ENCODE measurements around the gene GABBR2. TPM values are rescaled to one million over a fixed set of nuclear protein-coding genes. Genes with fewer than 3 reads are reported as not detected.
"Not testable (repeated sequence)": the region's sequence is repeated elsewhere in the genome, so short reads cannot be mapped to it uniquely, and the experiment has no call there.

The GABBR2 gene
- polyA plus RNA-seq, 6 donors from 2014 or later: not detected

DNA sequence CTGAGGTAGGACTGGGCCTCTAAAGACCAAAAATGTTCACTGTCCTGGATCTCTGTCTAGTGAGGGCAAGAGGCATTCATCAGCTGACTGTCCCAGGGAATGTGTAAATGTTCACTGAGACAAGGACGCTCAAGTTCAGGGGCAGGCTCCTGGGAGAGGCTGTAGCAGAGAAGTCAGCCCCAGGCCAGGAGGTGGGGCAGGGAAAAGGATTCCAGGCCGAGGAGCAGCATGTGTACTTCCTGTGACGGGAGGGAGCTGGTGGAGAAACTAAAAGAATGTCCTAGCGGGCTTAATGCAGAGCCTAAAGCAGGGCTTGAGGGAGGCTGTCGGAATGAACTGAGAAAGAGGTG, 205.8 kb downstream of the GABBR2 start:
- Mint-ChIP-seq H3K9me3 (peaks cover 0 to 4% (median under 1%) of the 10 kb centered on the region in 7 donors), H3K4me3 (no peak overlapping the region), H3K27me3 (peaks cover 22 to 45% (median 44%) of the 10 kb centered on the region in 3 donors), H3K4me1 (no peaks in the 10 kb centered on the region), H3K36me3 (no peaks in the 10 kb centered on the region), H3K27ac (no peak overlapping the region)
- DNase-seq (no peak), ATAC-seq (ENCODE audit: low read depth in 2 of 2) (no peak)

GRCh38 chr9:98502311-98502975, 206.3 kb downstream of the GABBR2 start:
- H3K36me3 Mint-ChIP-seq: no peaks in the 10 kb centered on the region
- peaks cover 0 to 4% (median 0%) of the 10 kb centered on the region in 7 donors for H3K9me3 Mint-ChIP-seq
- no peak for DNase-seq
- no peak overlapping the region for H3K27ac Mint-ChIP-seq
- H3K4me1 Mint-ChIP-seq: no peaks in the 10 kb centered on the region
- ATAC-seq (ENCODE audit: low read depth in 2 of 2): no peak
- H3K27me3 Mint-ChIP-seq: peaks cover 25 to 40% (median 38%) of the 10 kb centered on the region in 3 donors
- H3K4me3 Mint-ChIP-seq: no peak overlapping the region

DNA sequence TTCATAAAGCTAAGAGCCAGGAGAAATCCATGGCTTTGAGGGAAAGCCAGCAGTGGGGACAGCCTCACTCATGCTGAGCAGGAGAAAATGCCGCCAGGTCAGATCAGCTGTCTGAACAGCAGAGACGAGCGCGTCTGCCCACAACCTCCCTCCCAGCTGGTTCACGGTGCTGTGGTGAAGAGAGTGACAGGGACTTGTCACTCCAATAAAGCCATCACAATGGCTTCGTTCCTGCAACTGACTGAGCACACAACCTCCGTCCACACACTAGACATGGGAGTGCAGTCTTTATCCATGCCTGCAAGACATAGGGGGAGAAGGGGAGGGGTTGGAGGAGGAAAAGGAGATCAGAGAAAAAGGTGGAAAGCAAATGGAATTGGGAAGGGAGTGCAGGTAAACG, 206.9 kb downstream of the GABBR2 start:
- no peak for DNase-seq
- H3K36me3 Mint-ChIP-seq: no peaks in the 10 kb centered on the region
- no peak overlapping the region for H3K27ac Mint-ChIP-seq
- H3K4me3 Mint-ChIP-seq: no peak overlapping the region
- ATAC-seq (ENCODE audit: low read depth in 2 of 2): no peak
- H3K4me1 Mint-ChIP-seq: no peaks in the 10 kb centered on the region
- H3K9me3 Mint-ChIP-seq: peaks cover 0 to 2% (median 0%) of the 10 kb centered on the region in 7 donors
- peaks cover 19 to 37% (median 32%) of the 10 kb centered on the region in 3 donors for H3K27me3 Mint-ChIP-seq

GRCh38 chr9:98501259-98501658, 207.5 kb downstream of the GABBR2 start:
- not testable (repeated sequence) for H3K27ac Mint-ChIP-seq; H3K4me3 Mint-ChIP-seq; H3K4me1 Mint-ChIP-seq; DNase-seq; H3K36me3 Mint-ChIP-seq; ATAC-seq (ENCODE audit: low read depth in 2 of 2); H3K9me3 Mint-ChIP-seq
- H3K27me3 Mint-ChIP-seq: peaks cover 17 to 42% (median 31%) of the 10 kb centered on the region in 3 donors

GRCh38 chr9:98500337-98500919, 208.3 kb downstream of the GABBR2 start:
- Mint-ChIP-seq H3K27me3 (peaks cover 17 to 43% (median 28%) of the 10 kb centered on the region in 3 donors), H3K36me3 (no peaks in the 10 kb centered on the region), H3K4me3 (no peak overlapping the region), H3K4me1 (no peaks in the 10 kb centered on the region), H3K9me3 (peaks cover 0 to 2% (median 0%) of the 10 kb centered on the region in 7 donors), H3K27ac (no peak overlapping the region)
- ATAC-seq (ENCODE audit: low read depth in 2 of 2) (no peak), DNase-seq (no peak)

GRCh38 chr9:98495530-98495929, 213.2 kb downstream of the GABBR2 start:
- ATAC-seq (ENCODE audit: low read depth in 2 of 2) (no peak), DNase-seq (no peak)
- Mint-ChIP-seq H3K27me3 (peaks cover 30 to 45% (median 32%) of the 10 kb centered on the region in 3 donors), H3K36me3 (no peaks in the 10 kb centered on the region), H3K9me3 (peaks cover 0 to 6% (median 0%) of the 10 kb centered on the region in 7 donors), H3K27ac (no peak overlapping the region), H3K4me1 (no peaks in the 10 kb centered on the region), H3K4me3 (no peak overlapping the region)

DNA sequence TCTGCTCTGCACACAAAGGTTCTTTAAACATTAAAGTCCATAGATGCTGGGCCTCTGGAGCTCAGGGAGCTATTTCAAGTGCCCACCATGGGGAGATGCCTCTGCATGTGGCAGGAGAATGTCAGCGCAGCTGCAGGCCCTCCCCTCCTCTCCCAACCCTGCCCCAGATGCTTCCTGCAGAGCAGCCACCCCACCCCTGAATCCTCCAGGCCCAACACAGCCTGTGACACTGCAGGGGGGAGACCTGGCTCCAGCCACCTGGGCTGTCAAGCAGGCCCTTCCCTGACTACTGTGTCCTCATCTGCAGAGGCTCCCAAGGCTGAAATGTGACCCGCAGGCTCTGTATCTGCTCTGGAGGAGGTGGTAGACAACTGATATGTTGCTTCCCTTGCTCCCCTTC, 213.9 kb downstream of the GABBR2 start:
- peaks cover 23 to 39% (median 32%) of the 10 kb centered on the region in 3 donors for H3K27me3 Mint-ChIP-seq
- no peaks in the 10 kb centered on the region for H3K36me3 Mint-ChIP-seq
- no peak overlapping the region for H3K27ac Mint-ChIP-seq
- ATAC-seq (ENCODE audit: low read depth in 2 of 2) (no peak), DNase-seq (no peak)
- no peak overlapping the region for H3K4me3 Mint-ChIP-seq
- peaks cover 0 to 6% (median 0%) of the 10 kb centered on the region in 7 donors for H3K9me3 Mint-ChIP-seq
- H3K4me1 Mint-ChIP-seq: no peaks in the 10 kb centered on the region

GRCh38 chr9:98491828-98492227, 216.9 kb downstream of the GABBR2 start:
- H3K27ac Mint-ChIP-seq: no peak overlapping the region
- H3K4me1 Mint-ChIP-seq: no peaks in the 10 kb centered on the region
- no peak for DNase-seq
- peaks cover 20 to 24% (median 22%) of the 10 kb centered on the region in 3 donors for H3K27me3 Mint-ChIP-seq
- H3K4me3 Mint-ChIP-seq: no peak overlapping the region
- H3K9me3 Mint-ChIP-seq: peaks cover 0 to 6% (median 0%) of the 10 kb centered on the region in 7 donors
- ATAC-seq (ENCODE audit: low read depth in 2 of 2): no peak
- H3K36me3 Mint-ChIP-seq: no peaks in the 10 kb centered on the region

DNA sequence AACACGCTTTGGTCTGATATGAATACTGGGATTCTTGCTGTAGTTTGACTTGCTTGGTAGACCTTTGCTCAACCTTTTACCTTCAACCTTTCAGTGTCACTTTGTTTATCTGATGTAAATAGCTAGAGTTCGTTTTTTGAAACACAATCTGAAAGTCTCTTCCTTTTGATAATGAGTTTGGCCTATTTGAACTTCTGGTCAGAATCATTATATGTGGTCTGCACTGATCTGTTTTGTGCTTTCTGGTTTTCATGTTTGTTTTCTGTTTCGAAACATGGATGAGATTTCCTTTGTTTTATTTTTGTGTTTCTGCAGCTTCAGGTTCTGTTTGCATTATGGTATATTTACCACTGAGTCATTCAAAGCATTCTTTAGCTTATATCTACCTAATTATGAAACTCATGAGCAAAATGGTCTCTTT, 217.5 kb downstream of the GABBR2 start:
- Mint-ChIP-seq H3K27ac (no peak overlapping the region), H3K4me3 (no peak overlapping the region), H3K9me3 (peaks cover 0 to 6% (median 0%) of the 10 kb centered on the region in 7 donors), H3K27me3 (peaks cover 20 to 22% (median 21%) of the 10 kb centered on the region in 3 donors), H3K4me1 (no peaks in the 10 kb centered on the region), H3K36me3 (no peaks in the 10 kb centered on the region)
- no peak for DNase-seq
- ATAC-seq (ENCODE audit: low read depth in 2 of 2): no peak

- H3K27me3 Mint-ChIP-seq: peaks cover 12 to 31% (median 30%) of the 10 kb centered on the region in 3 donors
- ATAC-seq (ENCODE audit: low read depth in 2 of 2): no peak
- H3K4me3 Mint-ChIP-seq: no peak overlapping the region
- DNase-seq: no peak
- H3K9me3 Mint-ChIP-seq: peaks cover 0 to 6% (median 0%) of the 10 kb centered on the region in 7 donors
- H3K36me3 Mint-ChIP-seq: no peaks in the 10 kb centered on the region
- H3K27ac Mint-ChIP-seq: no peak overlapping the region
- no peaks in the 10 kb centered on the region for H3K4me1 Mint-ChIP-seq
These were observed 220.0 kb downstream of the GABBR2 start for GRCh38 chr9:98488571-98489312.

DNA sequence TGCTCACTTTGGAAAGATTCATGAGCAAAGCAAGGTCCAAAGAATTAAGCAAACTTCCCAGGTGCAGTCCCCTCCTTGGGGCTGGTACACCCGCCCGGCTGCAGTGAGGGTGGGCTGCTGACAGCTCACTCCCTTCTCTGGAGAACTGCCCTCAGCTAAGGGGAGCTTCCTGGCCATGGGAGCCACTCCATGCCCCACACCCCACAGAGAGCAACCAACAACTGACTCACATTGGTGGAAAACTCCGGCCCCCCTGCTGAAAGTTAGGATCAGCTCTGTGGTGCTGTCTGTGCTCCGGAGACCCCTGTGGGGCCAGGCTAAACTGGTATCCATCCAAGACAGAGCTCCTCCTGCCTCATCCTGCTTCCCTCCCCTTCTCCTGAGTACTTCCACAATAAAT, 223.0 kb downstream of the GABBR2 start:
- H3K4me3 Mint-ChIP-seq: no peak overlapping the region

DNA sequence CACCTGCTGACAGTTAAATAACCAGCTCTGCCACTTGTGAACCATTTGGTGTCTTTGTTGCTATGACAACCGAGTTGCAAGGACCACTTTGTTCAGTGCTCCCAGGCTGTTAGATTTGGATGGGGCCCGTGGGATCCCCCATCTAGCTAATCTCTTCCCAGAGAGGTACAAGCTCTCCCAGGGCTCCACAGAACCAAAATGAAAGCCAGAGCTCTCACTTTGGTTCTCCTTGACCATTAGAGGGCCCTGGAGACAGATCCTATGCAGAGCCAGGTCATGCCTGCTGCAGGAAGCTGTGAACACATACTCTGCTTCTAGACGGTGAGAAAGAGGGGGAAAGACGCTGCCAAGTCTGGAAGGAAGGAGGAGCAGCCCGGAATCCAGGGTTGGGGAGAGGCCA, 224.6 kb downstream of the GABBR2 start:
- ATAC-seq (ENCODE audit: low read depth in 2 of 2): no peak
- no peak overlapping the region for H3K27ac Mint-ChIP-seq
- peaks cover 0 to 6% of the 10 kb centered on the region in 2 donors for H3K36me3 Mint-ChIP-seq

More for the DNA sequence above, 223.0 kb downstream of the GABBR2 start:
- Mint-ChIP-seq H3K9me3 (no peaks in the 10 kb centered on the region), H3K27ac (no peak overlapping the region), H3K27me3 (peaks cover 25 to 41% (median 39%) of the 10 kb centered on the region in 3 donors), H3K4me1 (no peaks in the 10 kb centered on the region), H3K36me3 (peaks cover 0 to 6% of the 10 kb centered on the region in 2 donors)
- DNase-seq (no peak), ATAC-seq (ENCODE audit: low read depth in 2 of 2) (no peak)

DNA sequence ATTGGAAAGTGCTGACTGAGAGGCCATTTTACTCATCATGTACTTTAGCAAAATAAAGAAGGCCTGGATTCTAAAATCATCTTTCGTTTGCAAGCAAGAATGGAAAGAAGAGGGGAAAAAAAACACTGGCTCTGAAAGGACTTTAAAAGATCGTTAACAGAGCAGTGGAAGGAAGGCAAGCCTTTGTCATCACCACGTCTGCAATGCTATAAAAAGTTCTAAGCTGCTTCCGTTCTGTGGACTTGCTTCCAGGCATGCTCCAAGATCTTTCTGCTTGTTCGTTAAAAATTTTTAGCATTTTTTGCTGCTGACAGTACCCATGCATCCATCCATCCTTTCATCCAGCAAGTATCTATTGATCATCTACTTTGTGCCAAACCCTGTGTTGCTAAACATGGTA, 226.5 kb downstream of the GABBR2 start:
- Mint-ChIP-seq H3K27me3 (peaks cover 35 to 66% (median 56%) of the 10 kb centered on the region in 3 donors), H3K4me1 (no peaks in the 10 kb centered on the region), H3K27ac (no peak overlapping the region)

More for the DNA sequence above, 224.6 kb downstream of the GABBR2 start:
- Mint-ChIP-seq H3K4me1 (no peaks in the 10 kb centered on the region), H3K4me3 (peak overlapping the region in 1 of 8 donors; percentile 22), H3K9me3 (no peaks in the 10 kb centered on the region), H3K27me3 (peaks cover 35 to 55% (median 49%) of the 10 kb centered on the region in 3 donors)
- DNase-seq: no peak

More for the DNA sequence above, 226.5 kb downstream of the GABBR2 start:
- Mint-ChIP-seq H3K9me3 (no peaks in the 10 kb centered on the region), H3K4me3 (no peak overlapping the region), H3K36me3 (peaks cover 0 to 6% of the 10 kb centered on the region in 2 donors)
- ATAC-seq (ENCODE audit: low read depth in 2 of 2) (no peak), DNase-seq (no peak)

Measured in naive B cell (primary cell).